HG03378 (cell line): ENCODE data around the gene IGLON5.

Experiments used
- ATAC-seq: cut with Tn5 transposase; IDR thresholded peaks from one replicate; pipeline ENCODE4 v1.9.1; 2021; ENCODE audit warnings: mild to moderate bottlenecking, moderate library complexity; ENCODE audit not compliant: unreplicated experiment

Gene IGLON5

DNA sequence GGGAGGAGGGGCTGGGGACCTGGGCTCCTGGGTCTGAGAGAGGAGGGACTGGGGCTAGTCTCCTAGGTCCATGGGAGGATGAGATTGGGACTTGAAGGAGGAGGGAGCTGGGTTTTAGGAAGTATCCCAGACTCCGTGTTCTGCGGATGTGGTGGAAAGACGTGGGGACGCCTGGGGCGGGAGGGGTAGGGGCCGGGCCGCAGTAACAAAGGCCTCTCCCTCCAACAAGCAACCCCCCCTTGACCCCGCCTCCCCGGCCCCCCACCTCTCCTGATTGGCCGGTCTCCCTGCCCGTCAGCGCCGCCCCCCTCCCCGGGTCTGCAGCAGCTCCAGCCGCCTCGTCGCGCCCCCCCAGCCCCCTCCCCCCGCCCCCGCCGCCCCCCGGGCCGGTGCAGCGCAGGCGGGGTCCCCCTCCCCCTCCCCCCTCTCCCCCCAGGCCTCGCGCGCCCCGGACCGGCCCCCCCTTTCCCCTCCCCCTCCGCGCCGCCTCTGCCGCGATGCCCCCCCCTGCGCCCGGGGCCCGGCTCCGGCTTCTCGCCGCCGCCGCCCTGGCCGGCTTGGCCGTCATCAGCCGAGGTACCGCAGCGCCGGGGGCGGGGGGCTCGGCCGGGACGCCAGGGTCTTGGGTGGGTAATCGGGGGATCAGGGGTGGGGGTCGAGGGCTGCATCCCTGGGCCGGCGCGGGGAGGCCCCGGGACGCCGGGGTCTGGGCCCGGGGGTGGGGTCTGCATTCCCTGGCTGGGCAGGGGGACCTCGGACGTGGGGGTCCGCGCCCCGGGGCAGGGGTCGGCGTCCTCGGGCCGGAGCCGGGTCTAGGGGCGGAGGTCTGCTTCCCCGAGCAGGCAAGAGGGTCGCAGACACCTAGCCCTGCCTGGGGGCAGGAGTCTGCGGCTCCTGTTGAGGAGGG, at the start of gene IGLON5:
TSS of gene IGLON5 (plus strand) at position 294 of the 907 bp plus-strand sequence. CDS start at position 498, 204 bp downstream.
- ATAC-seq = no peak

DNA sequence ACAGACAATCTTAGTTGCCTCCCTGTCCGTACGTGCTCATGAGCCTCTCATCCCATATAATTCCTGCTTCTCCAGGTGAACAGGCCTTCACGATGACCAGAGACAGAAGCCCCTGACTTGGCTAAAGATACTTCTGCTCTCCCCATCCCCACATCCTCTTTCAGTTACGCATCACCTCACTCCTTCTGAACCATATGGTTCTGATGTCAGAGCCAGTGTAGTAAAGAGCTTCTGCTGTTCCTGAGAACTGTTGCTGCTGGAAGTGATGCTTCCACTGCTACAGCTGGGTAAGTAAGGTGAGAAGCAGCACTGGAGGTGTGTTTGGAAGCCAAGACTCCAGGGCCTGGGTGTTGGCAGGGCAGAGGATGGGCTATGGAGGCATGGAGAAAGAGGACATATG, 47.6 kb upstream of the IGLON5 start:
- ATAC-seq = no peak

DNA sequence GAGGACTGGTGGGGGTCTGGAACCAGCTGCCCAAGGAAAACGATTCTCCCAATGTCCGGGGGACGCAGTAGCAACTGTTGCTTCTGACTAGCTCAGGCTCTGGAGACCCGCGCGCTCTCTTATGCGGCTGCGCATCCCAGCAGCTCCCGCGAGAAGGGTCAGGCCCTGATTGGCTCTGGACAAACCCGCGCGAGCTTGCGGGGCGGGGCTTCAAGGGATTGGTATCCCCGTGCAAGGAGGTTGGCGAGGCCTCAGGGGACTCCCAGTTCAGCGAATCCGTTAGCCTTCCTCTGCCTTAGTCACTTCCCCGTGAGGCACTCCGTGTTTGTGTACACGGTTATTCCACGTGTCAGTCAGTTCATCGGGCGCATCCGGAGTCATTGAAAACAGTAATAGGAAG, 40.4 kb upstream of the IGLON5 start:
- ATAC-seq = no peak

DNA sequence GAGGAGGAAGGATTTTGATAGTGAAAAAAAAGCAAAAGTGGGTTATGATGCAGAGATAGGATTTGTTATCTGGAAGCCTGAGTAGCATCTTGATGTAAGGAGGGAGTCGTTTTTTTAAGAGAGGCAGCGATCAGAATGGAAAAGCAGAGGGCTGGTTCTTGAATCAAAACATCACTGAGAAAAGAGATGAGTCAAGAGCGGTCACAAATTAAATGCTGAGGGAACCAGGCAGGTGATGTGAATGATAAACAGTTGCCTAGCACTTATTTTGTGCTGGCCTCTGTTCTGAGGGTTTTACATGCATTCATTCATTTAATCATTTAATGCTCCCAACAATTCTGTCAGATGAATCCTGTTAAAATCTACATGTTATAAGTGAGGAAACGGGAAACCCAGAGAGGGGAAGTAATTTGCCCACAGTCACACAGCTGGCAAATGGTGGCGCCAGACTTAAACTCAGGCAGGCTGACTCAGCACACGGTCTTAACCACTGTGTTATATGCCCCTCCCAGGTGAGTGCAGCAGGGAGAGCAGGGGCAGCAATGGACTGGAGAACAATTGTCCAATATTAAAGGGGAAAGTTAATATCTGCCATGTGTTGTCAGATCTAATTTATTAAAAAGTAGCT, 39.1 kb upstream of the IGLON5 start:
- no peak for ATAC-seq

DNA sequence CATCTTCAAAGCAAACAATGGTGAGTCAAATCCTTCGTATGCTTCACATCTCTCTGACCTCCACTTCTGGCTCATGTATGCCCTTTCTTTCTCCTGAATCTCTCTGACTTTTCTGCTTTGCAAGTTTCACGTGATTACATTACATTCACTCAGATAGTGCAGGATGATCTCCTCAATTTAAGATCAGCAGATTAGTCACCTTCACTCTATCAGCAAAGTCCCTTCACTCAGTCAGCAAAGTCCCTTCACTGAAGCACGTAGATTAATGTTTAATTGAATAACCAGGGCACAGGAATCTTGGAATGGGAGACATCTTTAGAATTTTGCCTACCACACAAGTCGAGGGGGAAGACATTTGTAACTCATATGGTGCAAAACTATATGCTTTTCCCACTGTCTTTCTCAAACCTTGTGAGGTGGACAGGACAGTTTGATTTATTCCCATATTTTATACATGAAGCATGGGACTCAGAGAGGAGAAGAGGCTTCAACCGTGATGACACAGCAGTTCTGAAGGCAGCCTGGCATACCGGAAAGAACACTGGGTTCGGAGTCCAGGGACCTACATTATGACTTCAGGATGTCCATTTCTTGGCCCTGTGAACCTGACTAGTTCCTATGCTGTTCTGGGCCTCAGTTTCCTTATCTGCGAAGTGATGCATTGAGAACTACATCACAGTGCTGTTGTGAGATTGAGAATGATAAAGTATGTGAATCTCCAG, 37.2 kb upstream of the IGLON5 start:
- no peak for ATAC-seq

DNA sequence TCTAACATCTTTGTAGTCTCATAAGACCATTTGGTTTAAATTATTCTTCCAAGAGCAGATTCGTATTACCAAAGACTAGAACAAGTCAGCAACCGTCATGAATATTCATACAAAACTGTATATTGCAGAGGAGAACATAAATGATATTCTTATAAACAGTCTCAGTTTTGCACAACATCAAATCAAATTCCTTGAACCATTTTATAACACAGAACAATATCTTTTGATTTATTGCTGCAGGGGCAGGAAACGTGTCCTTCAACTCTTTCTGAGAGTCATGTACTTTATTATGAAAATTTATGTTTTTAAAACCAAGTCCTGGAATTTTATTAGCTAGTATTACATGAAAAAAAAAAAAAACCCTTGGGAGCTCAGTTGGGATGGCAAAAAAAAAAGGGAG, 34.3 kb upstream of the IGLON5 start:
- no peak for ATAC-seq

DNA sequence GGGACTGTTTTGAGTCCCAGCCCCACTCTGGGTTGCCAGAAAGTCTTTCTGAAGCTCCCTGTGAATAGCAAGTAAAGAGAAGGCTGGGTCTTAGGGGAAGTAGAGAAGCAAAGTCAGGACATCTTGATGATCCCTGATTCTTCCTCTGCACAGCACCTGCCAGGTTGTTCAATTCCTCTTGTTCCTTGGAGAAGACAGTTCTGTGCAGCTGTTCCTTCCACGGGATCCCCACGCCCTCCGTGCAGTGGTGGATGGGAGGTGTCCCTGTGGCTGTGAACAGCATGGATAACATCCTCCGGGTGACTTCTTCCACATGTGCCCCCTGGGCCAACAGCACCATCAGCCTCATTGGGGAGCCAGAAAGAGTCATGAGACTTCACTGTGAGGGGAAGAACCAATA, 29.1 kb upstream of the IGLON5 start:
- ATAC-seq = no peak

DNA sequence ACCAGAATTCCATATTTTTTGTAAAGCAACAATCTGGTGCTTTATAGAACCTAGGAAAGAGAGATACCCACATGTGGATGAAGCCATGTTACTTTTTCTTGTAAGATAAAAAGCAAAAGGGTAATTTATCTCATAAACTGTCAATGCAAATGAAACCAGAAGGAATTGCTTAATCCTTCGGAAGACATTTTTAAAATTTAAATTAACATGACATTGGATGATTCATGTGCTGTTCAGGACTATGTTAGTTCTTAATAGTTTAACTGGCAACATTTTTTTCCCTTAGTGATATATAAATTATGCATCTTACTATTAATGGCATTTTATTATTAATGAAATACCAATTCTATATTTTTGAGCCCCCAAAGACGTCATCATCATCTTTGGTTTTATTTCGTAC, 25.8 kb upstream of the IGLON5 start:
- no peak for ATAC-seq

DNA sequence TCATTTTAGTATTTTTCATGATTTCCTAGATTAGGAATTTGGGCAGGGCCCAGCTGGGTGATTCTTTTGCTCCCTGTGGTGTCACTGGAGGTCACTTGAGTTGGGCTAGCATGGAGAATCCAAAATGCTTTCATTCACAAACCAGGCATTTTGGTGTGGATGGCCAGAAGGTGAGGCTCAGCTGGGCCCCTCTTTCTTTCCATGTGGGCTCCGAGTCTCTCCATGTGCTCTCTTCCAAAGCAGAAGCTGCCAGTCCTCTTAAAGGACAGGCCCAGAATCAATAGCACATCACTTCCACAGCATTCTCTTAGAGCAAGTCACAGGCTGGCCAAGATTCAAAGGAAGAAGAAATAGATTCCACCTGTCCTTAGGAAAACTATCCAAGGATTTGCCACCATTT, 21.8 kb upstream of the IGLON5 start:
- ATAC-seq = no peak

DNA sequence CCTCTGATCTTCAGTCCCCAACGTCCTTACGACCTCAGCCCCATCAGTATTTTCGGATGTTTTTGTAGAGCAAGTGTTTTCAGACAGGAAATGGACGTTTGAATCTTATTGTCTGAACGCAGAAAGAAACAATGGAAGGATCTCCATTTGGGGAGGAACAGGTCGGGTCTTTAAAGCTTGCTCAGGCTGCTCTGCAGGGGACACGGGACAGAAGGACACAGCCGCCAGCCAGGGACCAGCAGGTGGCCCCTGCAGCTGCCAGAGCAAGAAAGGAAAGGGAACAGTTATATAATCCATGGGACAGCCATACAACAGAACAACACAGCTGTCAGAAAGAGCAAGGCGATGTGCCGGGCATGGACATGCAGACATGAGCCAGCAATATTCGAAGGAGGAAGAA, 18.5 kb upstream of the IGLON5 start:
- no peak for ATAC-seq

DNA sequence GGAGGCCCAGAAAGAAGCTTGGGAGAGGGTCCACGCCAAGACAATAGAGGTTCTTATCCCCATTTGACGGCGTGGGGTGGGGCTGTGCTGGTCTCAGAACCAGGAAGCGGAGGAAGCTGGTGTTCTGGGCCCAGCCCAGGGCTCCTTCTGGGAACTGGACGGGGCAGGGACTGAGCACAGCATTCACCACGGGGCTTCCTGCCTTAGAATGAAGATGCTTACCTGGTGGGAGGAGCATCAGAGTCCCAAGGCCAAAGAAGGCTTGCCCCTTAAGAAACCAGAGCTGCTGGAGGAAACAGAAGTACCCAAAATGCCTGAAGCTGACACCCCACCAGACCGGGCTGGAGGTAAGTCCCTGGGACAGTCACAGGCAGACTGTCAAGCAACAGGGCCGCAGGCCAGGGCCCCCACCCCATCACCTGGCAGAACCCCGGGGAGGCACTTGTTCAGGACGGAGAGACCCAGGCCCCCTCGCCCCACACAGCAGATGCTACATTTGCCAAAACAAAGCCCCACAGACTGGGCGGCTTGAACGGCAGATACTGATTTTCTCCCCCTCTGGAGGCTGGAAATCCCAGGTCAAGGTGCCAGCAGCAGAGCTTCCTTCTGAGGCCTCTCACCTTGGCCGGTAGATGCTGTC, 17.8 kb upstream of the IGLON5 start:
- no peak for ATAC-seq

DNA sequence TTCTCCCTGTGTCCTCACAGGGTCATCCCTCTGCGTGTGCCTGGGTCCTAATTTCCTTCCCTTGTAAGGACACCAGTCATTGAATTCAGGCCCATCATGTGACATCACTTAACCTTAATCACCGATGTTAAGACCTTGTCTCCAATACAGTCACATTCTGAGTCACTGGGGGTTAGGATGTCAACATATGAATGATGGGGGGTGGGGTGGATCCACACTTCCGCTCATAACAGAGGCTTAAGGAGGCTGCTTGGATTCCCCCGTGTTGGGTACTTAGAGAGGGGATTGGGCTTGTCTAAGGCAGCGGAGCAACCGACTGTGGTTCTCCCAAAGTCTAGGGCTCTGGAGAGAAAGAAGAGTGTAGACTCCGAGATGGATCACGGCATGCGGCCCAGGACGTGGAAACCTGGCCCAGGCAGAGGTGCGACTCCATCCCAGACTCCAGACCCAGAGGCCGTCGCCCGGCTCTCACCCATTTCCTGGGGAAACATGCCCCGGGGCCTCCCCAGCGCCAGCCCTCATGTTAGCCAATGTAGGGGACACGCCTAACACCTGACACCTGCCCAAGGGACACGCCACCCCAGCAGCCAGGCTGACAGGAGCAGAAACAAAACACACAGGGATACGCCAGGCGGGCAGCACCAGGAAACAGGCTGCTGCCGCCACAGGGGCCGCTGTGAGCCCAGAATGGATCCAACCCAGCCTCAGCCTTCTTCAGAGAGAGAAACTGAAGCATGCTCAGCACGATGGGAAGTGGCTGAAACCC, 17.1 kb upstream of the IGLON5 start:
- ATAC-seq = no peak

DNA sequence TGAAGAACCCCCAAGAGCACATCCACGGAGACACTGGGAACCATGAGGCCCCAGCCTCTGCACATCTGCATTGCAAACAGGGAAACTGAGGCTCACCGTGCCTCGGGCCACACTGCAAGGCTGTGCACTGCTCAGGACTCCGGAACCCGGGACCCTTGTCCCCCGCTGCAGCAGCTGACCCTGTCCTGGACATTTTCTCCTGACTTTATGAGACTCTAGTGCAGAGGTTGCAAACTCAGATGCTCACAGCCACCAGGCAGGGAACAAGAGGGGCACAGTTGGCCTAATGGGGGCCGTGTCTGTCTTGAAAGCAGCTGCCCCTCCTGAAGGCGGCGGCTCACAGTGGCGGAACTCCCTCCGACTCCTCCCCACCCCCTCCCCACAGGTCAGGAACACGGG, 16.5 kb upstream of the IGLON5 start:
- no peak for ATAC-seq

DNA sequence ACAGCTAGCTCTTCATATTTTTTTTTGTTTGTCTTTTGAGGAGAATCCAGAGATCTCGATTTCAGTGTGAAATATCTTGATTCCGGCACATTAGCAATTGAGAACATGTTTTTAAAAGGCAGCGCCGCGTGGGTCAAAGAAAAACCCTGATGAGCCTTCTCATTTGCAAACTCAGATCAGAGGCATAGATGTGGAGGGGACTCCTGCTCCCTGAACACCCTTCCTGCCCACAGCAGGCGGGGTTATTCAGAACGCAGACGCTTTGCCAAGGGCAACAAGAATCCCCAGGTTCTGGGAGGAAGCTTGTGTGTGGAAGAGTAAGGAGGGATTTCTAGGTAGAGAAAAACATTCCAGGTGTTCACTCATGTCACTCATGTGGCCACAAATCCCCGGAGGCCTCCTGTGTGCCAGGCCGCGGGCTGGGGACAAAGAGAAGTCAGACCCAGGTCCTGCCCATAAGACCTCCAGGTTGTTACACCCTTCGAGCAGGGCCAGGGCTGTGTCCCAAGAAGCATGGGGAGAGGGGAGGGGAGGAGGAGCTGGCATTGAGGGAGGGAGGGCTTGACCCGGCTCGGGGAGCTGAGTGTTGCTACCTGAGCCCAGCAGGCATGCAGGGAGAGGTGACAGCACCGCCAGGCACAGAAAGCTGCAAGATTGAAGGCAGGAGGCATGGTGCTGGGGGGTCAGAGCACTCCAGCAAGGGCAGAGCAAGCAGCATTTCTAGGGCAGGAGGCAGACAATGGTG, 15.9 kb upstream of the IGLON5 start:
- no peak for ATAC-seq

DNA sequence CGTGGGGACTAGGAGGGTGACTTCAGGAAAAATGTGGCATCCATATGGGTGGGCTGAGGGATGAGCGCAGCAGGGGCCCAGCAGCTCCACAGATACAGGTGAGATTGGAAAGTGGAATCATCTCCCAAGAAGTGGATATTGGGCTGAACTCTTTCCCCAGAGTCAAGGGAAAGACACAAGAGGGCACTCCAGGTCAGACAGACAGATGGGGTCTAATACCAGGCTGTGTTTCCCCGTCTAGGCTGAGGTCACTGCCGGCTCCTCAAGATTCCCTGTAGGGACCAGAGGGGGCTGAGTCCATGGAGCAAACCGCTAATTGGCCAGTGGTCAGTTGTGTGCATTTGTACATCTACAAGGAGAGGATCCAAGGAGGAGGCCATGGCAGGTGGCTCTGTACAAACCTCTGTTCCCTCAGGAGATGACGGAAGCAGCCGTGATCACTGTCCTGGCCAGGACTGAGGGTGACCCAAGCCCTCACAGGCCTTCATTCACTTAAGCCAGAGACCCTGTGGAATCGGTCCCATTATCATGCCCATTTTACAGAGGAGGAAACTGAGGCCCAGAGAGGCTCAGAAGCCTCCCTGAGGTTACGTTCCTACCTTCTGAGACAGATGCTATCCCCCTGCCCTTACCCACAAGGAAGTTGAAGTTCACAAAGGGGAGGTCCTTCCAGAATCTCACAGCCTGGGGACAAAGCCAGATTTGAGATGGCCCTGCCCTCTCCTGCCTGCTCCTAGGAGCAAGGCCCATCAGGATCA, 14.9 kb upstream of the IGLON5 start:
- no peak for ATAC-seq

DNA sequence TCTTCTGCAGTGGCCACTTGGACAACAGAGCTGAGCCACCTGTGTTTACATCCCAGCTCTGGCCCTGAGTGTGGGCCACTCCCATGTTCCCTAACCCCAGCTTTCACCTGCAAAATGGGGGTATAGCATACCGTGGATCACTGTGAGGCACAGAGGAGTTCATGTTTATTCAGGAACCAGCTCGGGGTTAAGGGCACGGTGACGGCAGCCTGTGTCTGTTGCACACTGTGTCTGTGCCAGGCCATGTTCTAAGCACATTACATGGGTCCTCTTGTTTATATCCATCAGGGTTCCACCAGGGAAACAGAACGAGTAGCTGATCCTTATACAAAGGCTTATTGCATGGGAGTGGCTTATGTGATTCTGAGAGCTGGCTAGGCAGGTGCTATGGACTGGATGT, 14.0 kb upstream of the IGLON5 start:
- no peak for ATAC-seq

DNA sequence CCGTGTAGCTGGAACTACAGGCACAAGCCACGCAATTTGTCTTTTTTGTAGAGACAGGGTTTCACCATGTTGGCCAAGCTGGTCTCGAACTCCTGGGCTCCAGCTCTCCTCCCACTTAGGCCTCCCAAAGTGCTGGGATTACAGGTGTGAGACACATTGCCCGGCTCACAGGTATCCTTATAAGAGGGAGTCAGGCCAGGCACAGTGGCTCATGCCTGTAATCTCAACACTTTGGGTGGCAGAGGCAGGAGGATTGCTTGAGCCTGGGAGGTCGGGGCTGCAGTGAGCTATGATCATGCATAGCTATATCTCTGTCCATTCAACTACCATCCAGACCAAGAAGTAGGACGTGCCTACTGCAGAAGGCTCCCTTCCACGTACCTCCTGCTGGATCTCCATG, 10.2 kb upstream of the IGLON5 start:
- no peak for ATAC-seq

DNA sequence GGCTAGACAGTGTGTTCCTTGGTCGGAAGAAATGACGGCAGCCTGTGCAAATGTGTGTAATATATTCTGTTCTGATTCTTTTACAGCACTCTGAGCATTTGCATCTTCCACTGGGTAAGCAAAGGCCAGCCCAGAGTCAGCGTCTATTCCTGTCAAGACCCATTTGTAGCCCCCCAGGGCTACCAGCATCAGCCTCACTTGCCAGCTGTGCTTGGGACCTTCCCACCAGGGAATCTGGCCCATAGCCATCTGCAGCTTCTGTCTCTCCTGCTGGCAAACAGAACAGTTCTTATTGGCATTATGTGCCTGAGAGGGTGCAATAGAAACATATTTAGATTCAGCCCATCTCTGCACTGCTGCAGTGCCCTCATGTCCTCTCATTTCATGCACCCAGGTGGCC, 6.0 kb upstream of the IGLON5 start:
- ATAC-seq = no peak

DNA sequence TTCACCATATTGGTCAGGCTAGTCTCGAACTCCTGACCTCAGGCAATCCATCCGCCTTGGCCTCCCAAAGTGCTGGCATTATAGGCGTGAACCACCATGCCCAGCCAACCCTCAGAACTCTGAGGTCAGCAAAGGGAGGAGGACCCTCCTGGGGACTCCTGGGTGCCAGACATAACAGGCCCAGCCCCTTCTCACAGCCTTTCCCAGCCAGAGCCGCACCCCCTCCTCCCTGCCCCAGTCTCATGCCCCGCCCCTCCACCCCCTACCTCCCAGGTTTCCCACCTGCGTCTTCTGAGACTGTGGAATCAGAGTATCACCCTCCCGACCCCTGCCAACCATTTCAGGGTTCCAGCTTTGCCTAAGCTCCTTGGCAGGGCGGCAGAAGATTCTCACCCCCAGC, 5.2 kb downstream of the IGLON5 start:
- ATAC-seq = no peak
